Measurements from ENCODE around the gene IL21R.

IL21R gene

DNA sequence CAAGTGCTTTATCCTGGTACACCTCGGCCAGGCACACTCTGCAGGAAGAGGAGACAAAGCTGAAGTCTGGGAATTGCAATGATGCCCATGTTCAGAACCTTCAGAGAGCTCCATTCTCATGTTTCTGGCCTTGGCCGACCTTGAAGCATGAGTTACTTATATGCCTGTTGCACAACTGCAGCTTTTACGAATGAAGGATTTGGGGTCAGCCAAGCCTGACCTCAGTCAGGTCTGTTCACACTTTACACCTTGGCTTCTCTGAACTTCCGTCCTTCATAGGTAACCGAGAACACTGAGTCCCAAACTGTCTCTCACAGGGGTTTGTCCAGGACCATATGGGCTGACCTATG lies 81.1 kb downstream of the IL21R start (continued):
- TF ChIP-seq, protein P1, sequence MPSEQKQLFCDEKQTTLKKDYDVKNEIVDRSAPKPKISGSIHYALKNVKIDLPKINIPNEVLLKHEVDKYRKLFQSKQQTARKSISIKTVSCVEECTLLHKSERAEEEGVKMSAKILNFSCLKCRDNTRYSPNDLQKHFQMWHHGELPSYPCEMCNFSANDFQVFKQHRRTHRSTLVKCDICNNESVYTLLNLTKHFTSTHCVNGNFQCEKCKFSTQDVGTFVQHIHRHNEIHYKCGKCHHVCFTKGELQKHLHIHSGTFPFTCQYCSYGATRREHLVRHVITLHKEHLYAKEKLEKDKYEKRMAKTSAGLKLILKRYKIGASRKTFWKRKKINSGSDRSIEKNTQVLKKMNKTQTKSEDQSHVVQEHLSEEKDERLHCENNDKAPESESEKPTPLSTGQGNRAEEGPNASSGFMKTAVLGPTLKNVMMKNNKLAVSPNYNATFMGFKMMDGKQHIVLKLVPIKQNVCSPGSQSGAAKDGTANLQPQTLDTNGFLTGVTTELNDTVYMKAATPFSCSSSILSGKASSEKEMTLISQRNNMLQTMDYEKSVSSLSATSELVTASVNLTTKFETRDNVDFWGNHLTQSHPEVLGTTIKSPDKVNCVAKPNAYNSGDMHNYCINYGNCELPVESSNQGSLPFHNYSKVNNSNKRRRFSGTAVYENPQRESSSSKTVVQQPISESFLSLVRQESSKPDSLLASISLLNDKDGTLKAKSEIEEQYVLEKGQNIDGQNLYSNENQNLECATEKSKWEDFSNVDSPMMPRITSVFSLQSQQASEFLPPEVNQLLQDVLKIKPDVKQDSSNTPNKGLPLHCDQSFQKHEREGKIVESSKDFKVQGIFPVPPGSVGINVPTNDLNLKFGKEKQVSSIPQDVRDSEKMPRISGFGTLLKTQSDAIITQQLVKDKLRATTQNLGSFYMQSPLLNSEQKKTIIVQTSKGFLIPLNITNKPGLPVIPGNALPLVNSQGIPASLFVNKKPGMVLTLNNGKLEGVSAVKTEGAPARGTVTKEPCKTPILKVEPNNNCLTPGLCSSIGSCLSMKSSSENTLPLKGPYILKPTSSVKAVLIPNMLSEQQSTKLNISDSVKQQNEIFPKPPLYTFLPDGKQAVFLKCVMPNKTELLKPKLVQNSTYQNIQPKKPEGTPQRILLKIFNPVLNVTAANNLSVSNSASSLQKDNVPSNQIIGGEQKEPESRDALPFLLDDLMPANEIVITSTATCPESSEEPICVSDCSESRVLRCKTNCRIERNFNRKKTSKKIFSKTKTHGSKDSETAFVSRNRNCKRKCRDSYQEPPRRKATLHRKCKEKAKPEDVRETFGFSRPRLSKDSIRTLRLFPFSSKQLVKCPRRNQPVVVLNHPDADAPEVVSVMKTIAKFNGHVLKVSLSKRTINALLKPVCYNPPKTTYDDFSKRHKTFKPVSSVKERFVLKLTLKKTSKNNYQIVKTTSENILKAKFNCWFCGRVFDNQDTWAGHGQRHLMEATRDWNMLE (tag by site-specific recombination; conservative IDR thresholded peaks at IDR 0.05; ENCODE audit: low read depth), result no peak
- TF ChIP-seq ZFHX2 (tag by site-specific recombination; conservative IDR thresholded peaks at IDR 0.05), result no peak
- TF ChIP-seq ZNF624 (tag by site-specific recombination; IDR thresholded peaks at IDR 0.05), result no peak
- no peak for TF ChIP-seq ZNF600 (tag by site-specific recombination; IDR thresholded peaks at IDR 0.05)
- no peak for TF ChIP-seq ZNF791 (tag by site-specific recombination; IDR thresholded peaks at IDR 0.05)
- TF ChIP-seq, protein P2, sequence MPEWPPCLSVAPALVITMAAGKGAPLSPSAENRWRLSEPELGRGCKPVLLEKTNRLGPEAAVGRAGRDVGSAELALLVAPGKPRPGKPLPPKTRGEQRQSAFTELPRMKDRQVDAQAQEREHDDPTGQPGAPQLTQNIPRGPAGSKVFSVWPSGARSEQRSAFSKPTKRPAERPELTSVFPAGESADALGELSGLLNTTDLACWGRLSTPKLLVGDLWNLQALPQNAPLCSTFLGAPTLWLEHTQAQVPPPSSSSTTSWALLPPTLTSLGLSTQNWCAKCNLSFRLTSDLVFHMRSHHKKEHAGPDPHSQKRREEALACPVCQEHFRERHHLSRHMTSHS (tag by site-specific recombination; IDR thresholded peaks at IDR 0.05), result no peak
- no peak for TF ChIP-seq ZNF302 (tag by site-specific recombination; IDR thresholded peaks at IDR 0.05; ENCODE audit: low read depth)
- TF ChIP-seq ZNF133 (tag by site-specific recombination; IDR thresholded peaks at IDR 0.05), result no peak
- no peak for TF ChIP-seq ZNF837 (tag by site-specific recombination; IDR thresholded peaks at IDR 0.05)

DNA sequence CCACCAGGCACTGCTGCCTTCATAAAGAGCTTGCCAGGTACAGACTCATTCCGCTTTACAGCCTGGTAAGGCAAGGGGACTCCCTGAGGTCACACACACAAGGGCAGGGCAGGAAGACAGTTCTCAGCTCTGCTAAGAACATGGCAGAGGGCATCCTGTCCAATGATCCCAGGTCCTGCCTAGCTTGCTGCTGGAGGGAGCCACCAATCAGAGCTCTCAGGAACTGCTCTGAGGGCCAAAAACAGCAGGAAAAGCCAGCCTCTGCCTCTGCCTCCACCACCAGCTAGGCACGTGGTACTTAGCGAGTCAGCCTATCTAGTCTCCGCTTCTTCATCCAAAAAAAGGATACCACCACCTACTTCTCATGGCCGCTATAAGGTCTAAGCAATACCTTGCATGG lies 81.7 kb downstream of the IL21R start:
- Histone ChIP-seq H3K36me3 (ENCODE audit: control insufficient read depth in 2 of 2, insufficient read depth in 1 of 2, low read length in 2 of 2) (peaks cover 13 to 94% of the 10 kb centered on the region in 2 experiments; a peak in 2 of 3 replicates), H3K27ac (ENCODE audit: extremely low read depth, low read depth, low read length) (no peak overlapping the region), H3K4me3 (ENCODE audit: low read depth, low read length) (no peak overlapping the region), H3K9me3 (ENCODE audit: control insufficient read depth, insufficient read depth, low read depth, low read length) (no peaks in the 10 kb centered on the region), H3K4me1 (ENCODE audit: control insufficient read depth, insufficient read depth, low read length) (no peaks in the 10 kb centered on the region)
- no peak for TF ChIP-seq FEZF1 (tag by site-specific recombination; IDR thresholded peaks at IDR 0.05)
- TF ChIP-seq ZNF707 (tag by site-specific recombination; IDR thresholded peaks at IDR 0.05), result no peak
- TF ChIP-seq, protein P3, sequence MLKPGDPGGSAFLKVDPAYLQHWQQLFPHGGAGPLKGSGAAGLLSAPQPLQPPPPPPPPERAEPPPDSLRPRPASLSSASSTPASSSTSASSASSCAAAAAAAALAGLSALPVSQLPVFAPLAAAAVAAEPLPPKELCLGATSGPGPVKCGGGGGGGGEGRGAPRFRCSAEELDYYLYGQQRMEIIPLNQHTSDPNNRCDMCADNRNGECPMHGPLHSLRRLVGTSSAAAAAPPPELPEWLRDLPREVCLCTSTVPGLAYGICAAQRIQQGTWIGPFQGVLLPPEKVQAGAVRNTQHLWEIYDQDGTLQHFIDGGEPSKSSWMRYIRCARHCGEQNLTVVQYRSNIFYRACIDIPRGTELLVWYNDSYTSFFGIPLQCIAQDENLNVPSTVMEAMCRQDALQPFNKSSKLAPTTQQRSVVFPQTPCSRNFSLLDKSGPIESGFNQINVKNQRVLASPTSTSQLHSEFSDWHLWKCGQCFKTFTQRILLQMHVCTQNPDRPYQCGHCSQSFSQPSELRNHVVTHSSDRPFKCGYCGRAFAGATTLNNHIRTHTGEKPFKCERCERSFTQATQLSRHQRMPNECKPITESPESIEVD (tag by site-specific recombination; IDR thresholded peaks at IDR 0.05), result no peak
- TF ChIP-seq, protein P4, sequence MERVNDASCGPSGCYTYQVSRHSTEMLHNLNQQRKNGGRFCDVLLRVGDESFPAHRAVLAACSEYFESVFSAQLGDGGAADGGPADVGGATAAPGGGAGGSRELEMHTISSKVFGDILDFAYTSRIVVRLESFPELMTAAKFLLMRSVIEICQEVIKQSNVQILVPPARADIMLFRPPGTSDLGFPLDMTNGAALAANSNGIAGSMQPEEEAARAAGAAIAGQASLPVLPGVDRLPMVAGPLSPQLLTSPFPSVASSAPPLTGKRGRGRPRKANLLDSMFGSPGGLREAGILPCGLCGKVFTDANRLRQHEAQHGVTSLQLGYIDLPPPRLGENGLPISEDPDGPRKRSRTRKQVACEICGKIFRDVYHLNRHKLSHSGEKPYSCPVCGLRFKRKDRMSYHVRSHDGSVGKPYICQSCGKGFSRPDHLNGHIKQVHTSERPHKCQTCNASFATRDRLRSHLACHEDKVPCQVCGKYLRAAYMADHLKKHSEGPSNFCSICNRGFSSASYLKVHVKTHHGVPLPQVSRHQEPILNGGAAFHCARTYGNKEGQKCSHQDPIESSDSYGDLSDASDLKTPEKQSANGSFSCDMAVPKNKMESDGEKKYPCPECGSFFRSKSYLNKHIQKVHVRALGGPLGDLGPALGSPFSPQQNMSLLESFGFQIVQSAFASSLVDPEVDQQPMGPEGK (tag by site-specific recombination; IDR thresholded peaks at IDR 0.05), result no peak
- CTCF ChIA-PET, result interaction anchor here (1.0 to 1.2 kb wide), 2 partner anchors 20 to 33 kb away, joined by 3 to 4 read pairs; no protein-coding TSS in a partner anchor
- POLR2A ChIA-PET, result no interaction called here

DNA sequence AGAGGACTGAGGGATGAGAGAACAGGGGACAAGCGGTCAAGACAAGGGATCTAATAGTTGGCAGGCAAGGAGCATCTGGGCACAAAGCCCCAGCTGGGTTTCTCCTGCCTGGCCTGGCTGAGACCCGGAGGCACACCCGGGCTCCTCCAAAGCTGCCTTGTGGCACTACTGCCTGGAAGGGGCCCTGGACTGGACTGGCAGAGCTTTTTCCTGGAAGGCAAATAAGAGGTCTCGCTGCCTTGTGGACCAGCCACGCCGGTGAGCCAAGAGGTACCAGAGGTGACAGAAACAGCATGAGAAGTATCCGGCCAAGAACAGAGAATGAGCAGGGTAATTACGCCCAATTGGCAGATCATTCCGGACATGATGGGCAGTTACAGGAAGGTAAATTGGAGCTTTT lies 83.2 kb downstream of the IL21R start:
- Histone ChIP-seq H3K4me1 (ENCODE audit: control insufficient read depth, insufficient read depth, low read length) (no peaks in the 10 kb centered on the region), H3K36me3 (ENCODE audit: control insufficient read depth in 2 of 2, insufficient read depth in 1 of 2, low read length in 2 of 2) (peaks cover 3 to 100% of the 10 kb centered on the region in 2 experiments; a peak in 2 of 3 replicates), H3K4me3 (ENCODE audit: low read depth, low read length) (no peak overlapping the region), H3K27ac (ENCODE audit: extremely low read depth, low read depth, low read length) (no peak overlapping the region), H3K9me3 (ENCODE audit: control insufficient read depth, insufficient read depth, low read depth, low read length) (no peaks in the 10 kb centered on the region)
- CTCF ChIA-PET, result no interaction called here
- TF ChIP-seq, protein P1 (tag by site-specific recombination; conservative IDR thresholded peaks at IDR 0.05; ENCODE audit: low read depth), result no peak
- POLR2A ChIA-PET, result no interaction called here

Data from HEK293 (cell line).